ENCODE results near the gene CORO2B. TPM values are rescaled to one million over a fixed set of nuclear protein-coding genes. Genes with fewer than 3 reads are reported as not detected.

CORO2B gene
- total RNA-seq, 1 experiment from 2014 or later = 2.5 TPM

DNA sequence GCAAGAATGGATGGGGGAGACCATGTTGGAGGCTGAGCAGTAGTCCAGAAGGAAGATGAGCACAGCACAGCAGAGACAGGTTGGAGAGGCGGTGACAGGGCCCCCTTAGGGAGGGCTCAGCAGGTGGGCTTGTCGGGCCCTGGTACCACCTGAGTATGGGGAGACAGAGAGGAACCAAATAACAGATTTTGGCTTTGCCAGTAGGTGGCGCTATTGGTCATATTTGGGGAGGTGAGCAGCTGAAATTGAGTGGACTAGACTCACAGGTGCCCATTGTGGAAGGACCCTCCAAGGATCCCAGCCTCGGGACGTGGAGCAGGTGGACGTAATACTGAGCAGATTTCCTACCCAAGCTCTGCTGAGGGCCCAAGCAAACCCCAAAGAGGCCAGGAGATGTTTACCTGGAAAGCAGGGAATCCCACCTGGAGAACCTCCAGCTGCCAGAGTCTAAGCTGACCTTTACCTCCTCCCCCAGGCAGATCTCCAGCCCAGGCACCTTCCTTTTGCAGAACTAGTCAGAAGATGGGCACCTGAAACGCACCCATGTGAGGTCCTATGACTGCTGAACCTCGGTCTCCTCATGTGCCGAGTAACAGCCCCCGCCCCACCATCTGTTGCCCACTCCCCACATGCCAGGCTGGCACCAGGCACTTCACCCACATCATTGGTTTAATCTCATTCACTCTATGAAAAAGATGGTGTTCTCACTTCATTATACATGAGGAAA lies 24.6 kb upstream of the CORO2B start:
- DNase-seq (ENCODE audit: low read depth) = peak; percentile 63

DNA sequence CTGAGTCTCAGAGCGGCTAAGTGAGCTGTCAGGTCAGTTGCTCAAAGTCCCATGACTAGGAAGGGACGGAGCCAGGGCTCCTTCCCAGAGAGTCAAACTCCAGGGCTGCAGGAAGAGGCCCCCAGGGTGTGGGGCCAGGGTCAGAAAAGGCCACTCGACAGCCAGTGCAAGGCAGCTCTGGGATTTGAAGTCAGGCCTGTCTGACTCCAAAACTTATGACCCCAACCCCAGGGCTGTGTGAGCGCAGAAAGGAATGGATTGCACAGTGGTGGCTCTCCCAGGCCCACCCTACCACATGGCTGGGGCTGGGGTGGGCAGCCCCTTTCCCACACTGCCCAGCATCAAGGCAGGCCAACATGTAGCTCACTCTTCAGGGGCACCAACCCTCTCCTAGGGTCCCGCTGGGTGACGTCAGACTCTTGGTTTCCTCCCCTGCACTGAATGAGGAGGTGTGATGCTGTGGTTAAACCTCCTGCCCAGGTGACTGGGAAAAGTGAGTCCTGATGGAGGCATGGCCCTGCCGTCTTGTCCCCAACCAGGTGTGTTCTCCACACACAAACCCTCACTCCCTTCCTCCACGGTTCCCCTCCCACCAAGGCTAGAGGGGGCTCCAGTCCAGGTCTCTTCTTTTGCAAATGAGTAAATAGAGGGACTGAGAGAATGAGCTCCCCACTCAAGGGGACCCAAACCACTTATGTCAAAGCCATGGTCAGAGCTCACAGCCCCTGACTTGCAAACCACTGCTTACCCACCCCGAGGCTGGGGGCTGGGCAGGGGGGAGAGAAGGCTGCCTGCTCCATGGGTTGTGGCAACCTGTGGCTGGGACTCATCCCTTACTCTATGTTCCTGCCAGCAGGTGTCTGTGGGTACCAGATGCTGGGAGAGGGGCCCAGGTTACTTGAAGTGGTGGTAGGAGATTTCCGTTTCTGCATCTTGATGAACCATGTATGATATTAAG lies 23.8 kb upstream of the CORO2B start:
- DNase-seq (ENCODE audit: low read depth) = no peak

GRCh38 chr15:68555679-68556037 lies 23.1 kb upstream of the CORO2B start:
- no peak for DNase-seq (ENCODE audit: low read depth)

DNA sequence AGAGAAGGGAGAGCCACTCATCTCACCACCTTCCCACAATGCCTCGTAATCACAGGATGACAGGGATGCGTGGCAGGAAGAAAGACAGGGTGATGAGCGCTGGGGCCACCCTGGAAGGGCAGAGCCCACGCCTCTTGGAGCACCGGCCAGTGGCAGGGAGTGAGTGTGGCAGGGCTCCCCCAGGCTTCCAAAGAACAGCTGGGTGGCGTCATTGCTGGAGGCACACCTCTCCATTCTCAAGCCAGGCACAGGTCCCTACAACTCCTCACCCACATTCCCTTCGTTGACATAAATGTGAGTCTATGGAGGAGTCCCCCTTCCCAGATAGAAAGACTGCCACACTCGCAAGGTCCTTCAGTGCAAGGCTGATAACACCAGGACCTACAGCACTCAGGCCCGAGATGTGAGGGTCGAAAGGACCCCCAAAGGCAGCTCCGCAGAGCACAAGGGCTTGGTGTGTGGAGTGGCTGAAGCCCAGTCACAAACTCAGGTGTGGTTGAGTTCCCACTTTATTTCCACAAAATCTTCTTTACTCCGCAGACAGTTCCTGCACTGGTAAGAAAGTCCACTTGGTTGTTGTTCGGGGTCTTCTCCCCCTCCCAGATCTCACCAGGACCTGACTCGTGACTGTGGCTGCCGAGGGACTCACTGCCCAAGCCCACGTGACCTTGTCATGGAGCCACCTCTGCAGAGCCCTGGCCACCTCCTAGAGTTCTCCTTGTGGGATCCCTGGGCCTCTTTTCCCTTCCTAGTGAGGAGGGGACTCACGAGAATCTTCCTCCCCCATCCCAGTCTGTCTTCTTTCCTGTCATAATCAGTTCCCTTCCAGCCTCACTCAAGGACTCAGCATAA lies 22.4 kb upstream of the CORO2B start:
- DNase-seq (ENCODE audit: low read depth) = no peak

GRCh38 chr15:68557469-68558317 lies 21.1 kb upstream of the CORO2B start:
- no peak for DNase-seq (ENCODE audit: low read depth)

GRCh38 chr15:68558318-68559305 lies 20.2 kb upstream of the CORO2B start:
- DNase-seq (ENCODE audit: low read depth) = no peak

DNA sequence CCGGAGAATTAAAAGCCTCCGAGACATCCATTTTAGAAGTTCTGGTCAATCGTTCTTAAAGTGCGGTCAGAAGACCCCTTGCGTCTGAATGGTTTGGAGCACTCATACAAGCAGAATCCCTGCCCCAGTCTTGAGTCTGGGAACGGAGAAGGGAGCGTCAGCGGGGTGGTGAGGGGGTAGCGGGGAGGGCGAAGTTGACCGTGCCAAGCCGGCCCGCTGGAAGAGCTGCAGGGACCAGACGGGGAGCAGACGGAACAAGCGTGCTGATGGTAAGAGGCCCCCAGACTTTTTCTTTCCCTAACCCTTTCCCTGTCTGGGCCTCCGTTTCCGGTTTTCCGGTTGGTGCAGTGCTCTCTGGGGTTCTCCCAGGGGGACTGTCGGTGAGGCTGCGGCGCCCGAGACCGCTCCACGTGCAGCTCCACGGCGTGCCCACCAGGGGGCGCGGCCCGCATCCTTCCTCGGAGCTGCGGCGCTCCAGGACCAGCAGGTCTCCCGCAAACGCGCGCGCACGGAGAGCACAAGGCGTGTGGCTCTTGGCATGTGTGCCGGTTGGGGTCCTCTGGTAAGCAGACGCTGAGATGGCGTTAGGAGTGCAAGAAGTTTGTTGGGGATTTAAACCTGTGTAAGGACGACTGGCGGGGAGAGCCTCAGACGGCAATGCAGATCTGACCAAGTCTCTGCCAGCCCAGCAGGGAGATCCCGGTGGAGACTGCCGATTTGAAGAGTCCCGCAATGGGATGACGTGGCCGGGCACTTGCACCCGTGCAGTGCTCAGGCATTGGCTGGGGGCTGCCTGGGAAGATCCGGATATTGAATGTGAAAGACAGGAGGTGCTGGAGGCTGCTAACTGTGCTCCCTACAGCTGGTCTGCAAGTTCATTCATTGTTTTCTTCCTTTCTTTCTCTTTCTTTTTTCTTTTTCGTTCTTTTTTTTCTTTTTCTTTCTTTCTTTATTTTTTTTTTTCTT lies 19.2 kb upstream of the CORO2B start:
- DNase-seq (ENCODE audit: low read depth) = peak; percentile 88

GRCh38 chr15:68560501-68561113 lies 18.2 kb upstream of the CORO2B start:
- no peak for DNase-seq (ENCODE audit: low read depth)

- DNase-seq (ENCODE audit: low read depth) = no peak
Measured at GRCh38 chr15:68561171-68561900, 17.5 kb upstream of the CORO2B start.

DNA sequence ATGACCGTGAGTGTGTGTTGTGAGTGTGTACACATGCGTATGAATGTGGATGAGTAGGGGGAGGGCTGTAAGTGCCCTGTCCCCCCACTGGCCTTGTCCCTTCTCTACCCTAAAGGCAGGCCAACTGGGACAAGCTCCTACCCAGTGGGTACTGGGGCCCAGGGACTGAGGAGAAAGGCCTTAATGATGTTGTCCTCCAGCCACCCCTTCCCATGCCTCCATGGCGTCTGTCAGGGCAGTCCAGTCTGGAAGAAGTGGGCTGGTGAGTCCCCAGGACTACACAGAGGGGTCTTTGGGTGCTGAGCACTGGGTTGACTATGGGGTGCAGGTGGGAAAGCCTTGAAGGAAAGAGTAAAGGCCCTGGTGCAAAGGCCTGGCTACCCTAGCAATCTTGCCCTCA lies 16.9 kb upstream of the CORO2B start:
- no peak for DNase-seq (ENCODE audit: low read depth)

DNA sequence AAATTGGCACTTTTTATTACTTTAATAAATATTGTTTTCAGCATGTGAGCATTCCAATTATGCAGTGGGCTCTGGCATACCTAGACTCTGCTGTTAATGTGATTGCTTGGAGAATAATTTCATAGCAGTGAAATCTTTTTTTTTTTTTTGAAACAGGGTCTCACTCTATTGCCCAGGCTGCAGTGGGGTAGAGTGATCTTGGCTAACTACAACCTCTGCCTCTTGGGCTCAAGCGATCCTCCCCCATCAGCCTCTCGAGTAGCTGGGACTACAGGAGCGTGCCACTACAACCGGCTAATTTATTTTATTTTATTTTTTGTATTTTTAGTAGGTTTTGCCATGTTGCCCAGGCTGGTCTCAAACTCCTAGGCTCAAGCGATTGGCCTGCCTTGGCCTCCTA lies 14.6 kb upstream of the CORO2B start:
- no peak for DNase-seq (ENCODE audit: low read depth)

DNA sequence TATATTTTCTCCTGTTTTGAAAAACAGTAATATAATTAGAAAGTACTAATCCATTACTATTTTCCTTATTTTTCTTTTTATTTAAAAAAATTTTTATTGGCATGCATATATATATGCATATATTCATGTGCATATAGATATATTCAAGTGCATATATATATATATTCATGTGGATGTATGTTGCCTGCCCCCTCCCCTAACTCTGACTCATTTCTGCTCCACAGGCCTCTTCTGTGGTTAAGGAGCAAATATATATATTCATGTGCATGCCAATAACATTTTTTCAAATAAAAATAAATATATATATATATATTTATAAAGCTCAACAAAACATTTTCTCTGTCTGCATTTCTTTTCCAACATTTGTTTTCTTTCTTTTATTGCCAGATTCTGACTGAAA lies 13.6 kb upstream of the CORO2B start:
- no peak for DNase-seq (ENCODE audit: low read depth)

GRCh38 chr15:68565726-68566125 lies 13.1 kb upstream of the CORO2B start:
- DNase-seq (ENCODE audit: low read depth) = no peak

GRCh38 chr15:68566377-68566954 lies 12.3 kb upstream of the CORO2B start:
- no peak for DNase-seq (ENCODE audit: low read depth)

DNA sequence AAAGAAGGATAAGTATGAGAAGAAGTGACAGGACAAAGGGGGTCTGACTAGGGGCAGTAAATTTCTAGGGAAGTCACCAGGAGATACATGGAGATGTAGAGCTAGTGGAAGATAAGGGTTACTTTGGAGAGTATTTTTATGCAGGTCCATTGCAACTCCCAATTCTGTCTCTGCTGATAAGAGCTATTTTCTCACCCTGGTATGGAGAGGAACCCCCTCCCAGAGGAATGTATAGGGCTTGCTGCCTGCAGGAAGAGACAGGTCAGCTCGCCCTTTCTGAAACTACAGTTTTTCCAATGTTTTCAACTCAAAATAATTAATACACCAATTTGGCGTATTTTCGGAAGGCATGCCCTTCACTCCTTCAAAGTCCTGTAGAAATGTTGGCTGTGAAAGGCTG lies 11.4 kb upstream of the CORO2B start:
- no peak for DNase-seq (ENCODE audit: low read depth)

DNA sequence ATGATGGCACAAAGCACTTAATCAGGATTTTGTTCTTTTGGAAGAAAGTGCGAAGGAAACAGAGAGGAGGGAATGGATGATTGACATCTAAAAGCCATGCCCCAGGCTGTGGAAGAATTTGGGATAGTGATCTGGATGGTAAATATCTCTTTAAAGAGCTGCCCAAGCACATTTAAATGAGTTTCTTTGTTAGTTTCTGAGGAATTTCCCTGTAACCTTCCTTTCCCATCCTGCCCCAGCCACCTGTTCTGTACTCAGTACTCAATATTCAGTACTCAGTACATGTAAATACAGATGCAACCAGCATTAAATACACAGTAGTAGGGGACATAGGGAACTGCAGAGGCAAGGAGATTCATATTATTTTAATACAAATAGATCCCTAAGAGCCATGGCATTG lies 7.8 kb upstream of the CORO2B start:
- no peak for DNase-seq (ENCODE audit: low read depth)

GRCh38 chr15:68571582-68571981 lies 7.2 kb upstream of the CORO2B start:
- no peak for DNase-seq (ENCODE audit: low read depth)

Data from Daoy (cell line).